HG03103 (cell line): Measurements from ENCODE around the gene R3HCC1L.
"Not testable (repeated sequence)": the region's sequence is repeated elsewhere in the genome, so short reads cannot be mapped to it uniquely, and the experiment has no call there.

Experiments used
- ATAC-seq: cut with Tn5 transposase; IDR thresholded peaks from one replicate; pipeline ENCODE4 v1.9.1; 2021; ENCODE audit warnings: low read depth; ENCODE audit not compliant: unreplicated experiment

R3HCC1L gene

DNA sequence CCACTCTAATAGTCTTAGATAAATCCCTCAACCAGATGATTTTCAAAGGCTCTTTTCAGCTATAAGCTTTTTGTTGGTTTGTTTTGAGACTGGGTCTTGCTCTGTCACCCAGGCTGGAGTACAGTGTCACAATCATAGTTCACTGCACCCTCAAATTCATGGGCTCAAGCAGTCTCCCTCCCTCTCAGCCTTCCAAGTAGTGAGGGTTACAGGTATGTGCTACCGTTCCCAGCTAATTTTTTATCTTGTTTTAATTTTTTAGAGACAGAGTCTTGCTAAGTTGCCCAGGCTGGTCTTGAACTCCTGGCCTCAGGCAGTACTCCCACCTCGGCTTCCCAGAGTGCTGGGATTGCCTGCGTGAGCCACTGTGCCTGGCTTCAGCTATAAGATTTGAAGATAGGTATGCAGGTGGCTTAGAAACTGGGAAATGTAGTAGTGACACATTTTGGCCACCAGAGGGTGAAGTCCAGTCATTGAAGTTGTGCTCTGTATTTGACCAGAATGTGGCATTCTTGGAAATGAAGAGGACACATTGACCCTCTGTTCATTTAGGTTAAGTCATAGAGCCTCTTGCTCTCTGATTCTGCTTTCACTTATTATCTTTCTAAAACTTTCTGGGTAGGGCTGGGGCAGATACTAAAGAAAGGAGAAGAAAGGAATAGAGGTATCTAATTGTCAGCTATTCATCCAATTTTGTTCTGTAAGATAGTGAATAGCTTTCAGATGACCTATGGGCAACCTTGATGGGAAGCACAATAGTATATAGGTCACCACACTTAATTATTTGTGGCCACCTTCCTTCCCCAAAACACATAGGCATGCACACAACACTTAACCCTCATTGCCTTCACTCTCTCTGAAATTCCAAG, 36.0 kb downstream of the R3HCC1L start:
- ATAC-seq = no peak

DNA sequence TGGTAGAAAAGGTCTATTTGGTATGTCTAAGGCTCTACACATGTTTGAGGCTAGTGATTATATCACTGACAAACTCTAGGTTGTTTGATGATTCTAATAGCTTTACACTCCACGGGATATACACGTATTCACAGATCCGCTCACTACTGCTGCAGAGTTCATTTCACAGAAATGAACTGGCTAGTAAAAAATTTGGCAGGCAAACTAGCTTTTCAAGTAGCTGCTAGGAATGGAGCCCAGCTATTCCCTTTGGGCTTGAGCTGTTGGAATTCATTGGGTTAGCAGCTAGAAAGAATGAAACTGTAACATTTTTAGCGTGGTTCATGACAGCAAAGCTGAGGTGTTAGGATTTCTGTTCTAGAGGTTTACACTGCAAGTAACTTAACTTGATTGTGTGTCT, 37.6 kb downstream of the R3HCC1L start:
- ATAC-seq = no peak

DNA sequence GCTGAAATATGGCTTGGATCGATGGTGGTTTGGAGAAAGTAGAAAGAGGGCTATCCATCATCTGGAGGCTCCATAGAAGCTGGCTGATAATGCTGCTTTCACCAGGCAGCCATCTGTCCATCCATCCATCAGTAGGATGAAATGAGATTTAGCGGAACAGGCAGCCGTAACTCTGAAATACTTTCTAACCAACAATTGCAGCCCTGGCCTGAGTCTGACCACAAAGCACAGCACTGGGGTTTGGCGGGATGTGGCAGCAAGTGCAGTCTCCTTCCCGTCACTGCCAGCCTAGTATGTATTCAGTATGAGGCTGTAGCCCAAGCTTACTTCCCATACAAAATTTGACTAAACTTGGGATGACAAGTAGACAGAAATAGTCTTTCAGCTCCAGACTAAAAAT, 38.0 kb downstream of the R3HCC1L start:
- ATAC-seq = no peak

DNA sequence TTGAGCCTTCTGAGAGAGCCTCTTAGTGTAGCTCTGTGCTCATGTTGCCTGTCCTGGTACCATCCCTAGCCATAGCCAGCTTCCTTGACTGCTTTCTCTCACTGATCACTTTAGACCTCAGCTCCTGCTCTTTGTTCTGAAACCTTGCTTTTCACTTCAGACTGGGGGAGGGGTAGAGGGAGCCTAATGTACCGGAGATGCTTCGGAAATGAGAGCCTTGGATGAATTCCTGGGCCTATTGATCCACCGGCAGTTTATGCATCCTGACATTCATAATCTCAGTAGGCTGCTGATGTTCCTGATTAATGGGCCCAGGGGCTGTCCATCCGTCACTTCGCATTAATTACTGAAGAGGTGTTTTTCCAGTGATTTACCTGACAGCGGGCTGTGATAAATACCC, 38.8 kb downstream of the R3HCC1L start:
- ATAC-seq = no peak

DNA sequence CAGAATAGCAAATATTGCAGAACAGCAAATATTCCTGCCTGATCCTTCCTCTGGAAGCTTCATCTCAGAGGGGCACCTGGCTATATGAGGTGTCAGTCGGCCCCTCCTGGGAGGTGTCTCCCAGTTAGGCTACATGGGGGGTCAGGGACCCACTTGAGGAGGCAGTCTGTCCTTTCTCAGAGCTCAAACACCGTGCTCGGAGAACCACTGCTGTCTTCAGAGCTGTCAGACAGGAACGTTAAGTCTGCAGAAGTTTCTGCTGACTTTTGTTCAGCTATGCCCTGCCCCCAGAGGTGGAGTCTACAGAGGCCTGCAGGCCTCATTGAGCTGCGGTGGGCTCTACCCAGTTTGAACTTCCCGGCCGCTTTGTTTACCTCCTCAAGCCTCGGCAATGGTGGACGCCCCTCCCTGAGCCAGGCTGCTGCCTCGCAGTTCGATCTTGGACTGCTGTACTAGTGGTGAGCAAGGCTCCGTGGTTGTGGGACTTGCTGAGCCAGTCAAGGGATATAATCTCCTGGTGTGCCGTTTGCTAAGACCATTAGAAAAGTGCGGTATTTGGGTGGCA, 48.0 kb downstream of the R3HCC1L start:
- ATAC-seq = not testable (repeated sequence)

DNA sequence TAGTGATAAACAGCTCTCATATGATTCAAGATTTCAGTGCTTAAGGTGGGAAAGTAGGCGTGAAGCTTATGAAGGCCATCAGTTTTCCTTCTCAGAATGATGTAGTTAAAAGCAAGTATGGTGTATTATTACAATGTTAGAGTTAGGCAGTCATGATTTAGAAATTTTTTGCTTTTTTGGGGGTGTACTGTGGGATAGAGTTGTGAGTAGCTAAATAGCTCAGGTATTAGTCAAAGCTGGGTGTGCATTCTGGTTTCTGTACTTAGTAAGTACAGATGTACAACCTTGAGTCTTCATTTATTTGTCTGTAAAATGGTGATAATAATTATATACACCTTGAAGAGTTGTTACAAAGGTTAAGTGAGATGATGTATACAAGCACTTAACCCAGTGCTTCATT, 52.2 kb downstream of the R3HCC1L start:
- ATAC-seq = no peak

DNA sequence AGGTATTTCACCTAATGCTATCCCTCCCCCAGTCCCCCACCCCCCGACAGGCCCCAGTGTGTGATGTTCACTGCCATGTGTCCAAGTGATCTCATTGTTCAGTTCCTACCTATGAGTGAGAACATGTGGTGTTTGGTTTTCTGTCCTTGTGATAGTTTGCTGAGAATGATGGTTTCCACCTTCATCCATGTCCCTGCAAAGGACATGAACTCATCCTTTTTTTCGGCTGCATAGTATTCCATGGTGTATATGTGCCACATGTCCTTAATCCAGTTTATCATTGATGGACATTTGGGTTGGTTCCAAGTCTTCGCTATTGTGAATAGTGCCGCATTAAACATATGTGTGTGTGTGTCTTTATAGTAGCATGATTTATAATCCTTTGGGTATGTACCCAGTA, 56.3 kb downstream of the R3HCC1L start:
- not testable (repeated sequence) for ATAC-seq

DNA sequence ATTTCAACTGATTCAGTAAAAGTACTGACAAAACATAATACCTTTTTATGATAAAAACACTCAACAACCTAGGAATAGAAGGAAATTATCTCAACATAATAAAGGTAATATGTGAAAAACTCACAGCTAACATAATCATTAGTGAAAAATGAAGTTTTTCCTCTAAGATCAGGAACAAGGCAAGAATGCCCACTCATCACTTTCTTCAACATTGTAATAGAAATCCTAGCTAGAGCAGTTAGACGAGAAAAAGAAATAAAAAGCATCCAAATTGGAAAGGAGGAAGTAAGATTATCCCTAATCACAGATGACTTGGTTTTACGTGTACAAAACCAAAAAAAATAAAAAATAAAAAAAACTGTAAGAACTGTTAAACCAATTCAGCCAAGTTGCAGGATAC, 58.6 kb downstream of the R3HCC1L start:
- ATAC-seq = no peak

DNA sequence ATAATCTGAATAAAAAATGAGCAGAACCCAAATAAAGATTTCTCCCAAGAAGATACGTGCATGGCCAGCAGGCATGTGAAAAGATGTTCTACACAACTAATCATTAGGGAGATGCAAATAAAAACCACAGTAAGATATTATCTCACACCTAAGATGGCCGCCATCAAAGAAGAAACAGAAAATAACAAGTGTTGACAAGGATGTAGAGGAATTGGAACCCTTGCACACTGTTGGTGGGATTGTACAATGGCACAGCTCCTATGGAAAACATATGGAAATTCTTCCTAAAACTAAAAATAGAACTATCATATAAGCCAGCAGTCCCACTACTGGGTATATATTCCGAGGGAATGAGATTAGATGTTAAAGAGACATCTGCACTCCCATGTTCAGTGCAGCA, 60.2 kb downstream of the R3HCC1L start:
- no peak for ATAC-seq

DNA sequence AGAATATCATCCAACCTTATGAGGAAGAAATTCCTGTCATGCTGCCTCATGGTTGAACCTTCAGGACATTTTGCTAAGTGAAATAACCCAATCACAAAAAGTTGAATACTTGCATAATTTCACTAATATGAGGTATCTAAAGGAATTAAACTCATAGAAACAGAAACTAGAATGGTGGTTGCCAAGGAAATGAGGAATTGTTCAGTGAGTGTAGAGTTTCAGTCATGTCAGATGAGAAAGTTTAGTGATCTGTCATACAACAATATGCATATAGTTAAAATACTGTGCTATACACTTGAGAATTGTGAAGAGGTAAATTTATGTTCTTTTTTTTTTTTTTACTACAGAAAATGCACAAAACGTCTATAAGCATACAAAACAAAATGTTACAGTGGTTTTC, 60.7 kb downstream of the R3HCC1L start:
- no peak for ATAC-seq

DNA sequence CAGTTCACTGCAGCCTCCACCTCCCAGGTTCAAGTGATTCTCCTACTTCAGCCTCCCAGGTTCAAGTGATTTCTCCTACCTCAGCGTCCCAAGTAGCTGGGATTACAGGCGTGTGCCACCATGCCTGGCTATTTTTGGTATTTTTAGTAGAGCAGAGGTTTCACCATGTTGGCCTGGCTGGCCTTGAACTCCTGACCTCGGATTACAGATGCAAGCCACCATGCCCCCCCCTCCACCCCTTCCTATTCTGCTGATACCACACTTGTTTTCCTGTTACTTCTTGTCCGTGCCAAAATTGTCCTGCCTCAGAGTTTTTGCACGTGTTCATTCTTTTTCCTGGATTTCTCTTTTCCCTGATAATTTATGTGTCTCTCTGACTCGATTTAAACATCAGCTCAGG, 62.5 kb downstream of the R3HCC1L start:
- ATAC-seq = no peak

DNA sequence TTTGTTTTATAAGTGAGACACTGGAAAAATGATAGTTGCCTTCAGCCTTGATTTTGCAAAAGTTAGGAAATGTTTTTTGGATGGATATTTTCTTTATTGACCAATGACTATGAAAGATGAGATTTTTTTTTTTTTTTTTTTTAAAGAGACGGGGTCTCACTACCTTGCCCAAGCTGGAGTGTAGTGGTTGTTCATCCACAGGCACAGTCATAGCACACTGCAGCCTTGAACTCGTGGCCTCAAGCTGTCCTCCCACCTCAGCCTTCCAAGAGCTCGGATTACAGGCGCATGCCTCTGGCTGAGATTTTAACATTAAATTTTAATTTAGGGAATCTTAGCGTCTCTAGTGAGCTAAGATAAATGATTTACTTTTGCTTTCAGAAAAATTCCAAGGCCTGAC, 67.3 kb downstream of the R3HCC1L start:
- no peak for ATAC-seq

DNA sequence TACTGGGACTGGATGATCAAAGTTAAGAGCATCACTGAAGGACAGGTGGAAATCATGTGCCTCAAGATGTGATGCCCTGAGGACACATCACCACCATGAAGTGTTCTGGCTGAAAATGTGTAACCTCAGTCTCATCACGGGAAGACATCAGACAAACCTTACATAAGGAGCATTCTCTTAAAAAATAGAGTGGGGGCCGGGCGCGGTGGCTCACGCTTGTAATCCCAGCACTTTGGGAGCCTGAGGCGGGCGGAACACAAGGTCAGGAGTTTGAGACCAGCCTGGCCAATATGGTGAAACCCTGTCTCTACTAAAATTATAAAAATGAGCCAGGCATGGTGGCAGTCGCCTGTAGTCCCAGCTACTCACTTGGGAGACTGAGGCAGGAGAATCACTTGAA, 67.9 kb downstream of the R3HCC1L start:
- ATAC-seq = no peak

DNA sequence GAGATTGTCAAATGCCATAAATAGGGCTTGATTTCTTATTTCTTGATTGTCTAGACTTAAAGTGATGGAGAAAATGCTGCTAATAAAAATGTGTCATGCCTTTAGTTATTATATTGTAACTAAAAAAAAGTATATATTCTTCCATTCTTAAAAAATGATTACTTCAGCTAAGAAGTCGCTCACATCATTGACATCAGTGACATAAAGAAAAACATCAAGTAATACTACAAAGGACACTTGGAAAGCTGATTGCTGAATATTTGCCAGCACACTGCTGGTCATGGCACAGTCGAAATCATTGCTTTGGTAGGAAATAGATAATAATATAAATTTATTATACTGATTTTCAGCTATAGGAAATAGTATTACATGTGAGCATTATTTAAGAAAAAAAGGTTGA, 70.9 kb downstream of the R3HCC1L start:
- no peak for ATAC-seq

DNA sequence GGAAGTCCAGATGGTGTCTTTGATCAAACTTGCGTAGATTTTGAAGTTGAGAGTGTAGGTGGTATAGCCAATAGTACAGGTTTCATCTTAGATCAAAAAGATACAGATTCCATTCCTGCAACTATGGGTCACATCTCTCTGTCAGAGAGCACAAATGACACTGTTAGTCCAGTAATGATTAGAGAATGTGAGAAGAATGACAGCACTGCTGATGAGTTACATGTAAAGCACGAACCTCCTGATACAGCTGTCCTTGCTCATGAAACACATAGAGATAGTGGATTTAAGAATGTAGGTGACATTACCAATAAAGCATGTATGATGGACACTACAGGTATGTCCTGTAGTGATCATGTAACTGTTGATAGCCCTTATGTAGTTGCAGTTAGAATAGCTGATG, 74.5 kb downstream of the R3HCC1L start:
- no peak for ATAC-seq

DNA sequence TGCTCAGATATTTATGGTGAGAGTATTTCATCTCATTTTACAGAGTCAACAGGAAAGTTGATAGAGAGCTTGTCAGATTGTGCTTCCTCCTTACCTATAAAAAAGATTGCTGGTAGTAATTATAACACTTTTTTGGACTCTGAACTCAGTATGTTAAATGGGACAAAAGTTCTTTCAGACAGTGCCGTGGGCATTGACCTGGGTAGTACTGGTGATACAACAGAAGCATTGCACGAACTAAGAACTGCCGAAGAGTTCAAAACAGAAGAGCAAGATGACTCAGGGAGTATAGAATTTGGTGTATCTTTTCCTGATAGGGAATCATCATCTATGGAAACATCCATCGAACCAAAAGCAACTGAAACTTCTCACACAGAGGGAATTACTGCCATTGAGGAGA, 75.0 kb downstream of the R3HCC1L start:
- ATAC-seq = no peak

DNA sequence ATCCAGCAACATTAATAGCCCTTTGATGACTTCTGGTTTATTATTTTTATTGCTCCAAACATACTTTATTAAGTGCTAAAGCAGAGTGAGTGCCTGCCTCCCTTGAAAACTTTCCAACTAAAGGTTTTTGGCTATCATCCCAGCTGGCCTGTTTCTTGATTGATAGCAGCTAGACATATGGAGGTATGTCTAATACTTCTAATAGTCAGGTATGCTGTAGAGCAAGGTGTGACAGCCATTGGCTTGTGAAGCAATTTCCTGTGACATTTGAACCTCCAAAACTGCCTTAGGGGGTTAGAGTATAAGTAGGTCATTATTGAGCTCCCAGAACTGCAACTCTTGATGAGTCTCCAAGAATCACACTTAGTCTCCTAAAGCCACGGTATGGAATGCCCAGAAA, 77.7 kb downstream of the R3HCC1L start:
- no peak for ATAC-seq

DNA sequence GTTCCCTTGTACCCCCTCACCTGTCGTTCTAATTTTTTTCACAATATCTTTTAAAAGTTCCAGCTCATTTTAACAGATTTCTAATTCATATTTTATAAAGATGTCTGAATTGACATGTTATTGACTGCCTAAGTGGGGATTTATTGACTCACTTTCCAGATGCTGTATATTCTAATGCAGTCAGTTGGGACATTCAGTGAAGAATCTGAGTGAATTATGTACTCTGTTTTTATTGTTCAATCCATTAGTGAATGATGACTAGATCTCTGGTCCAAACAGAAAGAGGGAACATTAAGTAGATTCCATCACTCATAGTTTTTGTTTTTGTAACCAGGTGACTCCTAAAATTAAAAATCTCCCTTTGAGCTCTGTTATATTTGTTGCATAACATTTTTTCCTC, 79.3 kb downstream of the R3HCC1L start:
- no peak for ATAC-seq

DNA sequence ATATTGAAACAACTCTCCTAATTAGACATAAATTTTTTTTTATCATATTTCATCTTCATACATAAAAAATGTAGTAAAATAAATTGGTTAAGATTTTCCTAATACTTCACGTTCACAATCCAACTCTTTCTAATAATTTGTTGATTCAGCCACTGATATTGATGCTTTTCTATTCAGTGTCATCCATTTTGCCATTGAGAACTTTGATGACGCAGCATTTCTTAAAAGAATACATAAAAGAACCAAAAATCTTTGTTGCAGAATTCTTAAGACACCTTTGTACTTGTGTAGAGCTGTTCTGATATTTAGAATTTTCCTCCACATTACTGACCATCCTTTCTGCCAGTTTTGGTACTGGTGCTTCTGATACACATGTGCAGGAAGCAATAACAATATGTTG, 80.9 kb downstream of the R3HCC1L start:
- no peak for ATAC-seq

DNA sequence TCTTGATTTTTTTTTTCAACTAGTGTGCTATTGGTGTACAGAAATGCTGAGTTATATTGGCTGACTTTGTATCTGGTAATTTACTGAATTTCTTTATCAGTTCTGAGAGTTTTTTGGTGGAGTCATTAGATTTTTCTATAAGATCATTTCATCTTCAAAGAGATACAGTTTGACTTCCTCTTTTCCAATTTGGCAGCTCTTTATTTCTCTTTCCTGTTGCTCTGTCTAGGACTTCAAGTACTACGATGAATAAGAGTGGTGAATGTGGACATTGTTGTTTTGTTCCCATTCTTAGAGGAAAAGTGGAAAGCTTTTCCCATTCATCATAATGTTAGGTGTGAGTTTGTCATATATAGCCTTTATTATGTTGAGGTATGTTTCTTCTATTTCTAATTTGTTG, 83.3 kb downstream of the R3HCC1L start:
- ATAC-seq = no peak

DNA sequence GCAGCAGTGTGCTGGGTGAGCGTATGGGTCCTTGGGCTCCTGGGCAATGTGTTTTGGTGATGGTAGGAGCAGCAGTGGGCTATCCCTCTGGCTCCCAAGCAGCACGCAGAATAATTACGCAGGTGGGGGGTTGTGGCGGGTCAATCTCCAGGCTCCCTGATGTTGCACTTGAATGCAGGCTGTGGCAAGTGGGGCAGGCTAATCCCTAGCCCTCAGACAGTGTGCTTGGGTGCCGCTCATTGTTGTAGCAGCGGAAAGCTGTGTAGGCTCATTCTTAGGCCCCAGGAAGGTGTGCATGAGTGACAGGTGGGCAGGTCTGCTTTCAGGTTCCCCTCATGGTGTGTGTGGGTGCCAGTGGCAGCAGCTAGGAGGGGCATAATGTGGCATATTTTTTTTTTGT, 89.4 kb downstream of the R3HCC1L start:
- ATAC-seq = no peak

DNA sequence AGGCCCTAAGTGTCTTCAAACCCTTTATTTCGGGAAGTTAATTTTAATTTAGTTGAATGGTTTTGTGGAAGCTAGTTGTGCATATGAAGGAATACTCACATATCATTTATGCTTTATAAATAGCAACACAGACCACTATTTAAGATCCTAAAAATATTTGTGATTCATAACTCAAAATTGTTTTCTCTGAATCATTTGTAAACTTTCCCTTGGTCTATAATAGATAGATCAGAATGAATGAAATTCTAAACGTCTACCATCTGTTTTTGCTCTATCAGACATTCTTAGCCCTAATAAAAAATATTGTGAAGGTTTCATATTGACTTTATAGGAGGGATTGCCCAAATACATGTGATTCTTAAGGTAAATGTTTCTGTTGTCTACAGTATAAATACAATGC, 90.1 kb downstream of the R3HCC1L start:
- ATAC-seq = no peak
